Caco-2 (cell line): ENCODE measurements around the gene ATP9A. TPM values are rescaled to one million over a fixed set of nuclear protein-coding genes. Genes with fewer than 3 reads are reported as not detected.

Source experiments
- BruUV-seq: library from RNA; stranded (reverse); fragments of 400-500 nt; replicated peaks from 2 replicates; lab custom pipeline; 2021; lab: Mats Ljungman, UMichigan
- CTCF ChIA-PET: fragments of 300-600 bp; sonication (Branson Sonifier 250); formaldehyde crosslinking; loops from one replicate; lab custom pipeline; 2022; ENCODE audit warnings: antibody characterized with exemption; lab: Charles Lee
- POLR2A ChIA-PET: fragments of 300-600 bp; sonication (Branson Sonifier 250); formaldehyde crosslinking; loops from one replicate; lab custom pipeline; 2022; ENCODE audit warnings: antibody characterized with exemption; lab: Charles Lee
- DNase-seq, 2 experiments: peaks; one replicate each; pipeline versions ENCODE4 v3.0.0 to v3.0.0-alpha.2; 2020 to 2022
- H3K27me3 ChIP-seq: replicated peaks from 2 replicates; pipeline ENCODE4 v1.6.0; 2011; ENCODE audit warnings: low read length; ENCODE audit not compliant: control insufficient read depth, insufficient read depth
- H3K36me3 ChIP-seq: 2 replicates; pipeline ENCODE4 v1.5.1; 2011; ENCODE audit warnings: low read length; ENCODE audit not compliant: control insufficient read depth, insufficient read depth
- H3K4me1 ChIP-seq: fragments of 250-450 bp; sonication (Bioruptor Pico); 2 replicates; pipeline ENCODE4 v1.5.1; 2020; ENCODE audit warnings: mild to moderate bottlenecking
- H3K4me3 ChIP-seq: 2 replicates; pipeline ENCODE4 v1.5.1; 2011; ENCODE audit warnings: low read depth, mild to moderate bottlenecking, control low read depth, low read length
- H3K9me3 ChIP-seq: fragments of 250-450 bp; sonication (Bioruptor Pico); 2 replicates; pipeline ENCODE4 v1.5.1; 2020; ENCODE audit warnings: mild to moderate bottlenecking, moderate library complexity
- H3K27ac Mint-ChIP-seq: one replicate; pipeline ENCODE4 v1.8.0; 2022; ENCODE audit warnings: mixed read lengths; ENCODE audit not compliant: unreplicated experiment
- H3K27me3 Mint-ChIP-seq: one replicate; pipeline ENCODE4 v1.8.0; 2022; ENCODE audit warnings: mixed read lengths; ENCODE audit not compliant: insufficient read depth, unreplicated experiment
- H3K36me3 Mint-ChIP-seq: one replicate; pipeline ENCODE4 v1.8.0; 2022; ENCODE audit warnings: mild to moderate bottlenecking, mixed read lengths; ENCODE audit not compliant: insufficient read depth, unreplicated experiment
- H3K4me1 Mint-ChIP-seq: one replicate; pipeline ENCODE4 v1.8.0; 2022; ENCODE audit warnings: low read depth, mixed read lengths; ENCODE audit not compliant: unreplicated experiment
- H3K4me3 Mint-ChIP-seq: one replicate; pipeline ENCODE4 v1.8.0; 2022; ENCODE audit warnings: mild to moderate bottlenecking, moderate library complexity, mixed read lengths; ENCODE audit not compliant: unreplicated experiment
- H3K9me3 Mint-ChIP-seq: one replicate; pipeline ENCODE4 v1.8.0; 2022; ENCODE audit warnings: mixed read lengths; ENCODE audit not compliant: unreplicated experiment
- CTCF ChIP-seq, 2 experiments: fragments of 200-600 bp in 1 of 2; IDR thresholded peaks; 1 replicate in 1 of 2; 2 replicates in 1 of 2; pipeline versions ENCODE4 v1.5.1 to v1.8.0; 2011 to 2022; ENCODE audit warnings: antibody characterized with exemption in 1 of 2, control low read depth in 1 of 2, inconsistent platforms in 1 of 2, low read depth in 1 of 2, low read length in 1 of 2, mild to moderate bottlenecking in 1 of 2, moderate library complexity in 1 of 2; ENCODE audit not compliant: insufficient read depth in 1 of 2, severe bottlenecking in 1 of 2, unreplicated experiment in 1 of 2
- intact Hi-C: fragments of 100-400 bp; cut with micrococcal nuclease; formaldehyde crosslinking; loops from one replicate; pipeline ENCODE4 v1.10.0; 2022; ENCODE audit not compliant: unreplicated experiment
- total RNA-seq: library from RNA; stranded (reverse); gene quantifications from 2 replicates; pipeline ENCODE4 v1.2.3, GENCODE V29; 2022

Gene ATP9A
- total RNA-seq, 1 experiment from 2014 or later, result 102 TPM

- Mint-ChIP-seq H3K27me3 (no peaks in the 10 kb centered on the region), H3K27ac (no peak overlapping the region), H3K36me3 (peaks cover 67% of the 10 kb centered on the region), H3K4me1 (no peaks in the 10 kb centered on the region), H3K9me3 (no peaks in the 10 kb centered on the region), H3K4me3 (no peak overlapping the region)
- Histone ChIP-seq H3K4me1 (no peaks in the 10 kb centered on the region), H3K9me3 (no peaks in the 10 kb centered on the region), H3K36me3 (peaks cover 9% of the 10 kb centered on the region), H3K4me3 (no peak overlapping the region), H3K27me3 (no peaks in the 10 kb centered on the region)
- ChIA-PET CTCF (interaction anchor here (0.7 kb wide), 1 partner anchor 233 kb away, joined by 3 read pairs; no protein-coding TSS in a partner anchor), POLR2A (no interaction called here)
- intact Hi-C loops, result no loop called here
- no peak for DNase-seq
- BruUV-seq, result no TSS peak
- TF ChIP-seq CTCF (IDR thresholded peaks at IDR 0.05; ENCODE audit: insufficient read depth in 1 of 2, low read depth in 1 of 2, low read length in 1 of 2, severe bottlenecking in 1 of 2, unreplicated experiment in 1 of 2), result no peak
Measured at GRCh38 chr20:51607170-51607569, 161.0 kb downstream of the ATP9A start.

- Histone ChIP-seq H3K4me3 (no peak overlapping the region), H3K4me1 (no peaks in the 10 kb centered on the region), H3K27me3 (no peaks in the 10 kb centered on the region), H3K36me3 (peaks cover 2% of the 10 kb centered on the region; the same call in 1 of the 2 replicates), H3K9me3 (no peaks in the 10 kb centered on the region)
- Mint-ChIP-seq H3K27ac (no peak overlapping the region), H3K9me3 (no peaks in the 10 kb centered on the region), H3K27me3 (no peaks in the 10 kb centered on the region), H3K36me3 (peaks cover 55% of the 10 kb centered on the region), H3K4me1 (no peaks in the 10 kb centered on the region), H3K4me3 (no peak overlapping the region)
- CTCF ChIA-PET, result interaction anchor here (0.6 kb wide), 1 partner anchor 12 kb away, joined by 5 read pairs; no protein-coding TSS in a partner anchor
- intact Hi-C loops, result no loop called here
- no TSS peak for BruUV-seq
- no peak for TF ChIP-seq CTCF (IDR thresholded peaks at IDR 0.05; ENCODE audit: insufficient read depth in 1 of 2, low read depth in 1 of 2, low read length in 1 of 2, severe bottlenecking in 1 of 2, unreplicated experiment in 1 of 2)
- POLR2A ChIA-PET, result no interaction called here
- DNase-seq, result no peak
Measured at GRCh38 chr20:51604851-51605250, 163.3 kb downstream of the ATP9A start.

GRCh38 chr20:51602131-51602530 is 166.1 kb downstream of the ATP9A start:
- no peaks in the 10 kb centered on the region for H3K4me1 ChIP-seq
- intact Hi-C loops, result no loop called here
- DNase-seq, result no peak
- ChIA-PET POLR2A (interaction anchor here (0.6 kb wide), 1 partner anchor 213 kb away, joined by 3 read pairs; no protein-coding TSS in a partner anchor), CTCF (no interaction called here)
- BruUV-seq, result no TSS peak
- H3K4me1 Mint-ChIP-seq, result no peaks in the 10 kb centered on the region
- H3K36me3 ChIP-seq, result peaks cover 2% of the 10 kb centered on the region; the same call in 1 of the 2 replicates
- H3K4me3 Mint-ChIP-seq, result no peak overlapping the region
- no peaks in the 10 kb centered on the region for H3K9me3 ChIP-seq
- H3K27me3 Mint-ChIP-seq, result no peaks in the 10 kb centered on the region
- H3K27me3 ChIP-seq, result no peaks in the 10 kb centered on the region
- no peak for TF ChIP-seq CTCF (IDR thresholded peaks at IDR 0.05; ENCODE audit: insufficient read depth in 1 of 2, low read depth in 1 of 2, low read length in 1 of 2, severe bottlenecking in 1 of 2, unreplicated experiment in 1 of 2)
- no peak overlapping the region for H3K27ac Mint-ChIP-seq
- H3K4me3 ChIP-seq, result no peak overlapping the region
- no peaks in the 10 kb centered on the region for H3K9me3 Mint-ChIP-seq
- peaks cover 39% of the 10 kb centered on the region for H3K36me3 Mint-ChIP-seq
